Measurements from ENCODE around the gene ABCA7. TPM values are rescaled to one million over a fixed set of nuclear protein-coding genes. Genes with fewer than 3 reads are reported as not detected.

The ABCA7 gene
- total and polyA plus RNA-seq, 2 experiments from 2014 or later = 17.8 to 26.8 TPM

DNA sequence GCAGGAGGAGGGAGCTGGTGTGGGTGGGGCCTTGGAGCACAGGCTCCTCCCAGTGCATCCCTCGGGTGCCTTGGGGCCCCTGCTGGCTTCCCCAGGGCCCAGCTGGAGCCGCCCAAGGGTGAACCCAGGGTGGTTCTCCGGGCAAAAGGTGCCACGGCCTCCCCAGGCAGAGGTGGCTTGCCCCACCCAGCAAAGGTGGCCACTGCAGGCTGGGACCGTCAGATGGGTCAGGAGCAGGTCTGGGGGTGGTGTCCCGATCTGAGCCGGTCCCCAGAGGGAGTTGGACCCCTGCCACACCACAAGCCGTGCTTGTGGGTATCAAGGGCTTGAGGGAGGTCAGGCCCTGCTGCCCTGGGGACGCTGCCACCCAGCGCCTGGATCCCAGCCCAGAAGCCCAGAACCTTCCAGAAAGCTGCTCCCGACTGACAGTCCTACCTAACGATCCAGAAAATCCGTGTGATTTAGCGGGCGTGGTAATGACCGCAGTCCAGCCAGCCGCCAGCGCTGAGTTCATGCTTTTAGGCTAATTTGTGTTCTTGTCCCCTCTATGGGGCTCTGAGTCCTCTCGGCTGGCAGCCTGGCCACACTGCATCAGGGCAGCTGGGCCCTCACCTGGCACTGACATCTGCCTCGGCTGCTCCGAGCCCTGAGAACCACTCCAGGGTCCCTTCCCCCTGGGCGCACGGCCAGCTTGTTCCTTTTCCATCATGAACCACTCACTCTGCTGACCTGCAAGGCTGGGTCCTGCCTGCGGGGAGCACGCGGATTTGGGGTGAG lies 44.7 kb upstream of the ABCA7 start:
- H3K79me2 ChIP-seq = no peaks in the 10 kb centered on the region
- H3K4me1 ChIP-seq (ENCODE audit: insufficient read depth) = peaks cover 11% of the 10 kb centered on the region
- no peak overlapping the region for H3K4me2 ChIP-seq
- no peak overlapping the region for H3K4me3 ChIP-seq
- no peaks in the 10 kb centered on the region for H3K9me2 ChIP-seq (replicated peaks; ENCODE audit: insufficient read depth)
- DNase-seq (ENCODE audit: low spot score) = no peak
- H4K20me1 ChIP-seq (ENCODE audit: insufficient read depth, poor library complexity, severe bottlenecking) = no peaks in the 10 kb centered on the region
- peaks cover 43% of the 10 kb centered on the region for H3K27me3 ChIP-seq
- TF ChIP-seq EZH2phosphoT487 (IDR thresholded peaks at IDR 0.05; ENCODE audit: low read depth, severe bottlenecking, unreplicated experiment) (no peak), EZH2 (IDR thresholded peaks at IDR 0.05; ENCODE audit: borderline replicate concordance) (no peak)
- TF ChIP-seq, protein P1, sequence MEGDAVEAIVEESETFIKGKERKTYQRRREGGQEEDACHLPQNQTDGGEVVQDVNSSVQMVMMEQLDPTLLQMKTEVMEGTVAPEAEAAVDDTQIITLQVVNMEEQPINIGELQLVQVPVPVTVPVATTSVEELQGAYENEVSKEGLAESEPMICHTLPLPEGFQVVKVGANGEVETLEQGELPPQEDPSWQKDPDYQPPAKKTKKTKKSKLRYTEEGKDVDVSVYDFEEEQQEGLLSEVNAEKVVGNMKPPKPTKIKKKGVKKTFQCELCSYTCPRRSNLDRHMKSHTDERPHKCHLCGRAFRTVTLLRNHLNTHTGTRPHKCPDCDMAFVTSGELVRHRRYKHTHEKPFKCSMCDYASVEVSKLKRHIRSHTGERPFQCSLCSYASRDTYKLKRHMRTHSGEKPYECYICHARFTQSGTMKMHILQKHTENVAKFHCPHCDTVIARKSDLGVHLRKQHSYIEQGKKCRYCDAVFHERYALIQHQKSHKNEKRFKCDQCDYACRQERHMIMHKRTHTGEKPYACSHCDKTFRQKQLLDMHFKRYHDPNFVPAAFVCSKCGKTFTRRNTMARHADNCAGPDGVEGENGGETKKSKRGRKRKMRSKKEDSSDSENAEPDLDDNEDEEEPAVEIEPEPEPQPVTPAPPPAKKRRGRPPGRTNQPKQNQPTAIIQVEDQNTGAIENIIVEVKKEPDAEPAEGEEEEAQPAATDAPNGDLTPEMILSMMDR (IDR thresholded peaks at IDR 0.05; ENCODE audit: poor library complexity) = no peak
- no peaks in the 10 kb centered on the region for H3K9me3 ChIP-seq (ENCODE audit: low read depth)
- H2AFZ ChIP-seq = no peak overlapping the region
- no peak overlapping the region for H3K27ac ChIP-seq
- no peaks in the 10 kb centered on the region for H3K36me3 ChIP-seq (replicated peaks; ENCODE audit: insufficient read depth, low read depth)
- 86% methylated on average over 26 of the region's 26 CpGs for WGBS (ENCODE audit: low lambda C conversion rate, missing lambda C conversion rate)

DNA sequence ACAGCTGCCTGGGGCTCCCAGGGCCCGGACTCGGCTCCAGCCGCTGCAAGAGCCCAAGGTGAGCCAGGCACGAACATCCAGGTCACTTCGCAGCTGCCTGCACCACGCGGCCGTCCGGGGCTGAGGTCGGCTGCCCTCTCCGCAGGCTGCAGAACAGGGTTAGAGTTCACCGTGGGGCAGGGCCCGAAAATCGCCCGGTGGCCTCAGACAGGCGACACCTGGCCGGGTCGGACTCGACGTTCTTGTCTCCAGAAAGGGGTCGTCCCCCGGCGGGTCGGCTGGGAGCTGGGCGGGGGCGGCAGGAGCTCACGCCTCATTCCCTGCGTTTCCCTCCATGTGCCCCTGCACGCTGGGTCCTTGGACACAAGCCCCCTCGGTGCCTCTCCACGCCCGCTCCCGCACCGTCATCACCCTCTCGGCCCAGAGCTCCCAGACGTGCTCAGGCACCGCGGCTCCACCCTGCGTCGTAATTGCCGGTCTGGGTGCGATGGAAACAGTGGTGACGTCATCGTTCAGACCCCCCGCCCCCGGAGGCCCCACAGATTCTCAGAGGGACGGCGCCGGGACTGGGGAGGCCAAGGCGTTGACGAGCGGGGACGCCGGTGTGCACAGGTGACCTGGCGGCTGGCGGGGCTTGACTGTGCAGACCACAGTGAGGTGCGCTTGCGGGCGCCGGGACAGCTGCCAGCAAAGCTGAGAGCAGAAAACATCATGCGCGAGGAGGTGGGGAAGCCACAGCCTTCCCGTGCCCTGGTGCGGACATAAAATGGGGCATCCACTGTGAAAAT lies 43.7 kb upstream of the ABCA7 start:
- Histone ChIP-seq H3K36me3 (replicated peaks; ENCODE audit: insufficient read depth, low read depth) (no peaks in the 10 kb centered on the region), H3K4me1 (ENCODE audit: insufficient read depth) (peaks cover 11% of the 10 kb centered on the region), H3K9me2 (replicated peaks; ENCODE audit: insufficient read depth) (no peaks in the 10 kb centered on the region), H3K27me3 (peaks cover 46% of the 10 kb centered on the region), H4K20me1 (ENCODE audit: insufficient read depth, poor library complexity, severe bottlenecking) (no peaks in the 10 kb centered on the region), H2AFZ (no peak overlapping the region), H3K4me3 (no peak overlapping the region), H3K27ac (no peak overlapping the region), H3K4me2 (peak overlapping the region; percentile 85), H3K9me3 (ENCODE audit: low read depth) (no peaks in the 10 kb centered on the region), H3K79me2 (no peaks in the 10 kb centered on the region)
- WGBS (ENCODE audit: low lambda C conversion rate, missing lambda C conversion rate) = 22% methylated on average over 58 of the region's 64 CpGs
- TF ChIP-seq EZH2phosphoT487 (IDR thresholded peaks at IDR 0.05; ENCODE audit: low read depth, severe bottlenecking, unreplicated experiment) (no peak), EZH2 (IDR thresholded peaks at IDR 0.05; ENCODE audit: borderline replicate concordance) (peak; percentile 42)
- TF ChIP-seq, protein P1 (IDR thresholded peaks at IDR 0.05; ENCODE audit: poor library complexity) = no peak
- peak; percentile 88 for DNase-seq (ENCODE audit: low spot score)

DNA sequence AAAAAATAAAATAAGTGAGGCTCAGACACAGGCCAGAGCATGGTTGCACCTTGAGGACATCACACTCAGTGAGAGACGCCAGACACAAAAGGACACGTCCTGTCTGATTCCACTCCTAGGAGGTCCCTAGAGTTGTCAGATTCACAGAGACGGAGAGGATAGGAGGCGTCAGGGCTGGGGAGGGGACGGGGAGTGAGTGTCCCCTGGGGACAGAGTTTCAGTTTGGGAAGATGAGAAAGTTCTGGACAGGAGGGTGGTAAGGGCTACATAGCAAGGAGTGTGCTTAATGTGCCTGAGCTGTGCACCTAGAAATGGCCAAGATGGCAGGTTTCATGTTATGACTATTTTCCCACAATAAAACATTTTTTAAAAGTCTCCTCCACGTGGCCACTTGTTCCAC lies 41.8 kb upstream of the ABCA7 start:
- no peak overlapping the region for H3K4me3 ChIP-seq
- DNase-seq (ENCODE audit: low spot score) = no peak
- 59% methylated on average over 6 of the region's 6 CpGs for WGBS (ENCODE audit: low lambda C conversion rate, missing lambda C conversion rate)
- H3K9me3 ChIP-seq (ENCODE audit: low read depth) = no peaks in the 10 kb centered on the region
- H4K20me1 ChIP-seq (ENCODE audit: insufficient read depth, poor library complexity, severe bottlenecking) = no peaks in the 10 kb centered on the region
- no peak overlapping the region for H3K4me2 ChIP-seq
- peaks cover 18% of the 10 kb centered on the region for H3K4me1 ChIP-seq (ENCODE audit: insufficient read depth)
- H3K27ac ChIP-seq = no peak overlapping the region
- H3K9me2 ChIP-seq (replicated peaks; ENCODE audit: insufficient read depth) = no peaks in the 10 kb centered on the region
- no peak overlapping the region for H2AFZ ChIP-seq
- H3K27me3 ChIP-seq = peaks cover 53% of the 10 kb centered on the region
- no peaks in the 10 kb centered on the region for H3K36me3 ChIP-seq (replicated peaks; ENCODE audit: insufficient read depth, low read depth)
- H3K79me2 ChIP-seq = no peaks in the 10 kb centered on the region
- TF ChIP-seq EZH2phosphoT487 (IDR thresholded peaks at IDR 0.05; ENCODE audit: low read depth, severe bottlenecking, unreplicated experiment) (no peak), EZH2 (IDR thresholded peaks at IDR 0.05; ENCODE audit: borderline replicate concordance) (no peak)
- TF ChIP-seq, protein P1 (IDR thresholded peaks at IDR 0.05; ENCODE audit: poor library complexity) = no peak

All from hepatocyte (in vitro differentiated cells).